H1 (cell line): ENCODE data around the gene GLRA1. TPM values are rescaled to one million over a fixed set of nuclear protein-coding genes. Genes with fewer than 3 reads are reported as not detected.

Experiments used
- CEBPB ChIP-seq: IDR thresholded peaks from 2 replicates; pipeline ENCODE4 v1.6.1; 2012; ENCODE audit warnings: low read depth, low read length
- CHD7 ChIP-seq: fragments of 300-600 bp; sonication (generic); IDR thresholded peaks from 2 replicates; pipeline ENCODE4 v1.7.1; 2012; ENCODE audit warnings: low read length, moderate library complexity, mild to moderate bottlenecking, inconsistent platforms; ENCODE audit not compliant: insufficient replicate concordance
- polyA plus RNA-seq, 7 experiments: library from polyadenylated mRNA; depleted of rRNA in 3 of 7; stranded (reverse) in 5 of 7; unstranded in 2 of 7; fragments of >200 nt in 5 of 7; fragments of 200-250 nt in 2 of 7; gene quantifications; 1 replicate in 5 of 7; 2 replicates in 1 of 7; 4 replicates in 1 of 7; pipeline versions ENCODE4 v1.2.1 to v1.2.3, GENCODE V29; 2011 to 2013; ENCODE audit warnings: missing spikeins in 2 of 7, mixed read lengths in 2 of 7
- total RNA-seq: library from RNA; stranded (reverse); fragmentation: NEBNext Ultra II Directional; extraction: Animal tissue kit (Norgen Biotek cat#: 25700); gene quantifications from 2 replicates; pipeline ENCODE4 v1.2.1, GENCODE V29; 2021

Gene GLRA1
- total and polyA plus RNA-seq, 2 of the 8 experiments (the other 6 are each of a cell fraction or from before 2014, with no cell fraction given) = not detected

GRCh38 chr5:151829370-151829769, 95.3 kb downstream of the GLRA1 start (continued):
- TF ChIP-seq CHD7 = no peak
- no peak for TF ChIP-seq CEBPB
- TF ChIP-seq, all 59 proteins: peak for 0
